ENCODE data around the gene C2orf81. TPM values are rescaled to one million over a fixed set of nuclear protein-coding genes. Genes with fewer than 3 reads are reported as not detected.

Gene C2orf81
- total RNA-seq, 1 experiment from 2014 or later, result 9.8 TPM

DNA sequence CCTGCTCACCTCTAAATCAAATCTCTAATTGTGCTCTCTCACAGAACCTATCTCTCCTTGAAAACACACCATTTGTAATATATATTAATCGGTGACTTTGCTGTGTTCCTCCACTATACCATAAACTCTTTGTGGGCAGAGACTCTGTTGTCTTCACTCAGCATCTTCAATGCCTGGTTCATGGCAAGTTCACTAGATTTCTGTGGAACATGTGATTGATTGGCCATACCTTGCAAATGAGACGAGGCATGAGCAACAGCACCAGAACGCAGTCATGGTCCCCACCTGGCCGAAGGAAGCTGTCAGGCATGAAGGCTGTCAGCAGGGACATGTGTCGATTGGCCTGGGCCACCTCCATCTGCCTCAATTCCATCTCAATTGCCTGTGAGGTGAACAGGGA lies 52.9 kb downstream of the C2orf81 start:
- Histone ChIP-seq H3K9me2 (ENCODE audit: insufficient read depth) (no peaks in the 10 kb centered on the region), H3K27ac (no peak overlapping the region), H3F3A (ENCODE audit: insufficient read depth, low read depth) (no peaks in the 10 kb centered on the region), H3K27me3 (ENCODE audit: insufficient read depth, low read depth) (no peaks in the 10 kb centered on the region), H3K9me3 (ENCODE audit: insufficient read depth, low read depth) (no peaks in the 10 kb centered on the region), H3K79me2 (ENCODE audit: low read depth) (no peaks in the 10 kb centered on the region), H2AFZ (no peak overlapping the region), H3K4me1 (replicated peaks; ENCODE audit: insufficient read depth) (no peaks in the 10 kb centered on the region), H3K4me2 (no peak overlapping the region), H4K20me1 (ENCODE audit: insufficient read depth) (no peaks in the 10 kb centered on the region), H3K4me3 (no peak overlapping the region), H3K36me3 (ENCODE audit: low read depth) (peaks cover 24% of the 10 kb centered on the region; the same call in 1 of the 2 replicates)
- BruUV-seq (replicated peaks), result no TSS peak
- ChIA-PET POLR2A (ENCODE audit: unreplicated experiment) (no interaction called here), CTCF (no interaction called here)
- intact Hi-C loops (cut with micrococcal nuclease; ENCODE audit: unreplicated experiment), result no loop called here
- TF ChIP-seq, protein P1, sequence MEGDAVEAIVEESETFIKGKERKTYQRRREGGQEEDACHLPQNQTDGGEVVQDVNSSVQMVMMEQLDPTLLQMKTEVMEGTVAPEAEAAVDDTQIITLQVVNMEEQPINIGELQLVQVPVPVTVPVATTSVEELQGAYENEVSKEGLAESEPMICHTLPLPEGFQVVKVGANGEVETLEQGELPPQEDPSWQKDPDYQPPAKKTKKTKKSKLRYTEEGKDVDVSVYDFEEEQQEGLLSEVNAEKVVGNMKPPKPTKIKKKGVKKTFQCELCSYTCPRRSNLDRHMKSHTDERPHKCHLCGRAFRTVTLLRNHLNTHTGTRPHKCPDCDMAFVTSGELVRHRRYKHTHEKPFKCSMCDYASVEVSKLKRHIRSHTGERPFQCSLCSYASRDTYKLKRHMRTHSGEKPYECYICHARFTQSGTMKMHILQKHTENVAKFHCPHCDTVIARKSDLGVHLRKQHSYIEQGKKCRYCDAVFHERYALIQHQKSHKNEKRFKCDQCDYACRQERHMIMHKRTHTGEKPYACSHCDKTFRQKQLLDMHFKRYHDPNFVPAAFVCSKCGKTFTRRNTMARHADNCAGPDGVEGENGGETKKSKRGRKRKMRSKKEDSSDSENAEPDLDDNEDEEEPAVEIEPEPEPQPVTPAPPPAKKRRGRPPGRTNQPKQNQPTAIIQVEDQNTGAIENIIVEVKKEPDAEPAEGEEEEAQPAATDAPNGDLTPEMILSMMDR (conservative IDR thresholded peaks at IDR 0.05), result no peak
- TF ChIP-seq EZH2 (IDR thresholded peaks at IDR 0.05; ENCODE audit: low read depth), result no peak
- no peak for DNase-seq

DNA sequence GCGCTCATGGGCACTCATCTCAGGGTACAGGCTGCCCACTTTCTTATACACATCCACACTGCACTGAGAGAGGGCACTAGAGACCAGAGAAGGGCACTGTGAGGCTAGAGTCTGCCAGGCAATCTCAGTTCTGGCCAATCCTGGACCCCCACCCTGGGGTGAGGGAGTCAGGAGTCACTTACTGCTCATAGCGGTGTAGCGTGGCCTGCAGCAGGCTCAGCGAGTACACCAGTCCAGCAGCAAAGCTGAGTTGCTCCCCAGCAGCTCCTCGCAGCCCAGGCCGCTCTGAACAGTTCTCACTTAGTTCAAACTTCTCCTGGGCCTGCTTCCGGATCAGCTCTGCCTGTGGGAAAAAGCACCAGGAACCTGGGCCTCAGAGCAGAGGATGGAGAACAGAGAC lies 53.6 kb downstream of the C2orf81 start:
- CTCF ChIA-PET, result no interaction called here
- Histone ChIP-seq H2AFZ (no peak overlapping the region), H3K4me1 (replicated peaks; ENCODE audit: insufficient read depth) (no peaks in the 10 kb centered on the region), H3K36me3 (ENCODE audit: low read depth) (peaks cover 25% of the 10 kb centered on the region; the same call in 1 of the 2 replicates), H3K79me2 (ENCODE audit: low read depth) (no peaks in the 10 kb centered on the region), H4K20me1 (ENCODE audit: insufficient read depth) (no peaks in the 10 kb centered on the region), H3K27ac (no peak overlapping the region), H3F3A (ENCODE audit: insufficient read depth, low read depth) (no peaks in the 10 kb centered on the region), H3K4me2 (no peak overlapping the region), H3K4me3 (no peak overlapping the region), H3K27me3 (ENCODE audit: insufficient read depth, low read depth) (no peaks in the 10 kb centered on the region), H3K9me2 (ENCODE audit: insufficient read depth) (no peaks in the 10 kb centered on the region), H3K9me3 (ENCODE audit: insufficient read depth, low read depth) (no peaks in the 10 kb centered on the region)
- DNase-seq, result no peak
- POLR2A ChIA-PET (ENCODE audit: unreplicated experiment), result interaction anchor here (0.6 kb wide), 1 partner anchor 106 kb away, joined by 5 read pairs; no protein-coding TSS in a partner anchor
- no peak for TF ChIP-seq EZH2 (IDR thresholded peaks at IDR 0.05; ENCODE audit: low read depth)
- TF ChIP-seq, protein P1 (conservative IDR thresholded peaks at IDR 0.05), result no peak
- intact Hi-C loops (cut with micrococcal nuclease; ENCODE audit: unreplicated experiment), result no loop called here
- no TSS peak for BruUV-seq (replicated peaks)

DNA sequence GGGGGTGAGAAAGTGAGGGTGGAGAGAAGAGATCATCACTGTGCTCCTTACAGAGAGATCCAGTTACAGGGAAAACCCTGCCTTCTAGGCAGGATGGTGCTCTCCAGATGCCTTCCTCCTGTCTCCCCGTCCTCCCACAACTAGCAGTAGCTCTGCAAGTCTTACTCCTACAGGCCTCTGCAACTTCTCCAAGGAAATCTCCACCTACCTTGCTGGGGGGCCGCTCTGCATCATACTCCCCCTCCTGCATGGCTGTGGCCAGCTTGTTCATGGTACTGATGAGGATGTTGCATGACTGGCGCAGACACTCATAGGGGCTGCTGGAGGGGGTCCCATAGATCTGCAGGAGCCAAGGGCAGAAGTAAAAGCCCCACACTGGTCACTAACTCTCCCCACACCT lies 55.4 kb downstream of the C2orf81 start:
- H3K4me3 ChIP-seq, result no peak overlapping the region
- H3K4me2 ChIP-seq, result no peak overlapping the region
- no peaks in the 10 kb centered on the region for H4K20me1 ChIP-seq (ENCODE audit: insufficient read depth)
- H3K9me2 ChIP-seq (ENCODE audit: insufficient read depth), result no peaks in the 10 kb centered on the region
- ChIA-PET POLR2A (ENCODE audit: unreplicated experiment) (no interaction called here), CTCF (interaction anchor here (0.6 kb wide), 1 partner anchor 1062 kb away, joined by 5 read pairs; no protein-coding TSS in a partner anchor)
- H3K36me3 ChIP-seq (ENCODE audit: low read depth), result peaks cover 32% of the 10 kb centered on the region; the same call in 1 of the 2 replicates
- BruUV-seq (replicated peaks), result no TSS peak
- no peaks in the 10 kb centered on the region for H3F3A ChIP-seq (ENCODE audit: insufficient read depth, low read depth)
- H3K79me2 ChIP-seq (ENCODE audit: low read depth), result no peaks in the 10 kb centered on the region
- intact Hi-C loops (cut with micrococcal nuclease; ENCODE audit: unreplicated experiment), result no loop called here
- TF ChIP-seq, protein P1 (conservative IDR thresholded peaks at IDR 0.05), result no peak
- no peak for TF ChIP-seq EZH2 (IDR thresholded peaks at IDR 0.05; ENCODE audit: low read depth)
- no peaks in the 10 kb centered on the region for H3K9me3 ChIP-seq (ENCODE audit: insufficient read depth, low read depth)
- no peak overlapping the region for H3K27ac ChIP-seq
- H2AFZ ChIP-seq, result no peak overlapping the region
- no peaks in the 10 kb centered on the region for H3K27me3 ChIP-seq (ENCODE audit: insufficient read depth, low read depth)
- H3K4me1 ChIP-seq (replicated peaks; ENCODE audit: insufficient read depth), result no peaks in the 10 kb centered on the region
- no peak for DNase-seq

Data from PC-9 (cell line).